Measurements from ENCODE around the gene PER2.
"Not testable (repeated sequence)": the region's sequence is repeated elsewhere in the genome, so short reads cannot be mapped to it uniquely, and the experiment has no call there.

Gene PER2

DNA sequence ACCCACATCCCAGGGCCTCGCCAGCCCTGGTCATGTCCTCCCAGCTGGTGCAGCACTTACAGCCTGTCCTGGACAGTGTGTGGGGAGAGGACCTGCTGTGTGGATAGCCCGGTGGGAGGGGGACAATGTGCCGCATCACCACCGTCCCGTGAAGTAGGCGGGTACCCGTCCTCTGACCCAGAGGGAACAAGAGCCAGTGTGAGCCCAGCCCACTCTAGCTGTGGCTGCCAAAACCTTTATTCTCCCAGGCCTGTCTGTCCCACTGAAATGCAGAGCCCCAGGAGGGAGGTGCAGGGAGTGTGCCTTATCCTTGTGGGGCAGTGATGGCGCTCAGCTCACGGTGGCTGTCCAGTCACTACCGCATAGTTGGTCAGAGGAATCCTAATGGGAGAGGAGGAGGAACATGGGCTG, 33.6 kb upstream of the PER2 start:
- peaks cover 10% of the 10 kb centered on the region for H3K36me3 Mint-ChIP-seq (ENCODE audit: low read depth)
- no peak overlapping the region for H3K4me3 Mint-ChIP-seq
- intact Hi-C loops (cut with micrococcal nuclease), result no loop called here
- no peak overlapping the region for H3K27ac Mint-ChIP-seq
- no peaks in the 10 kb centered on the region for H3K9me3 Mint-ChIP-seq
- peaks cover 24% of the 10 kb centered on the region for H3K27me3 Mint-ChIP-seq
- H3K4me1 Mint-ChIP-seq (ENCODE audit: low read depth), result peaks cover 11% of the 10 kb centered on the region

DNA sequence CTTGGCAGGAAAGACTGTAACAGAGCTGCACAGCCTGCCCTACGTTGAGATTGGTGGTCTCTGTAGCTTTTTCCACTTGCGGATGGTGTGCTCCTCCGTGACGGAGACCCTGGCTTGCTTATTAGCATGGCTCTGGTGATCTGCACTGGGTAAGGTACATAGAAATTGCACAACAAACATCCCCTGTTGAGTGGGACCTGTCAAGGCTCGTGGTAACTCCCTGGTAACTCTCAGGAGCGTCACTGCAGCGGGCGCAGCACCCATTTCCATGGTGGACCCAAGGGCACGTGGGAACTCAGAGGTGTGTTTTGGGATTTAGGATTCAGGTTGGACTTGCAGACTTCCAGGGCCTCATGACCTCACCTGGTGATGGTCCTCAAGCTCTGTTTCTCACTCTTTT, 33.1 kb upstream of the PER2 start:
- H3K36me3 Mint-ChIP-seq (ENCODE audit: low read depth), result peaks cover 7% of the 10 kb centered on the region
- peaks cover 28% of the 10 kb centered on the region for H3K27me3 Mint-ChIP-seq
- peaks cover 11% of the 10 kb centered on the region for H3K4me1 Mint-ChIP-seq (ENCODE audit: low read depth)
- no peaks in the 10 kb centered on the region for H3K9me3 Mint-ChIP-seq
- H3K27ac Mint-ChIP-seq, result no peak overlapping the region
- intact Hi-C loops (cut with micrococcal nuclease), result loop anchor here (2.0 kb wide), 1 partner anchor 33 kb away; the partner anchor contains the start of gene PER2
- no peak overlapping the region for H3K4me3 Mint-ChIP-seq

DNA sequence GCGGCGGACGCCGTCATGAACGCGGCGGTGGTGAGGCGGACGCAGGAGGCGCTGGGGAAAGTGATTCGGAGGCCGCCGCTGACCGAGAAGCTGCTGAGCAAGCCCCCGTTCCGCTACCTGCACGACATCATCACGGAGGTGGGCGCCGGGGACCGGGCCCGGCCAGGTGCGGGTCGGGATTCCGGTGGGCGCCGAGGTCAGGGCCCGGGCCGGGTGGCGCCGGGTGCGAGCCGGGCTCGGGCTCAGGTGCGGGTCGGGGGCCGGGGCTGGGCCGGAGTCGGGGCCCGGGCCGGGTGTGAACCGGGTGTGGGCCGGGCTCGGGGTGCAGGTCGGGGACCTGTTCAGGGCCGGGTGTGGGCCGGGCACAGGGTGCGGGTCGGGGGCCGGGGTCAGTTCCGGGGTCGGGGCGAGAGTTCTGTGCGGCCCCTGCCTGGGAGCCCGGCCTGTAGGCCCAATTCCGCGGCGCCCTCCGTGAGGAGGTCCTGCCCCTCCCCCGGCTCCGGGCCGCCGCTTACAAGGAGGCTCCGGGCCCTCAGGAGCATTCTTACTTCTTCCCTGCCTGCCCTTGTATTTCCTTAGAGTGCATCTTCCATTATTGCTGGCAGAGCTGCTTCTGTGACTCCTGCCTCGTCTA, 32.4 kb upstream of the PER2 start:
- no peaks in the 10 kb centered on the region for H3K9me3 Mint-ChIP-seq

DNA sequence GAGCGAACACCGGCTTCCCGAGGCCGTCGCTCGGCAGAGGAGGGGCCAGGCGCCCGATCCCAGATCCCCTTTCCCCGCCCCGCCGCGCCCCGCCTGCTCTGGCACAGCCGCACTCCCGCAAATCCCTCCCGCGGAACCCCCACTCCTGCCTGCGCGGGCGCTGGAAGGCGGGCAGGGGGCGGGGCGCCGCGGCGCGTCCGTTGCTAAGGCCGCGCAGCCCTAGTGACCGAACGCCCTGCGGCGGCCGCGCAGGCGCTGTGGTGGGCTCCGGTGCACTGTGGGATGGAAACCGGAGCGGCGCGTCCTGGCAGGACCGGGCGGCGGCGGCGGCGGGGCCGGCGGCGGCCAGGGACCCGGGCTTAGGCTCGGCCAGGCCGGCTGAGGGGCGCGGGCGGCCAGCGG, 31.8 kb upstream of the PER2 start, which contains the start of gene TRAF3IP1:
Gene TRAF3IP1 (plus strand): TSS at position 273 of the 402 bp plus-strand sequence. CDS start 145 bp downstream, outside the sequence.
- H3K27me3 Mint-ChIP-seq, result peaks cover 28% of the 10 kb centered on the region
- H3K27ac Mint-ChIP-seq, result no peak within 1 kb of the TSS
- H3K4me3 Mint-ChIP-seq, result peak within 1 kb of the TSS; percentile 75
- intact Hi-C loops (cut with micrococcal nuclease), result loop anchor here (2.0 kb wide), 1 partner anchor 31 kb away; the partner anchor contains the start of gene PER2
- H3K9me3 Mint-ChIP-seq, result no peaks in the 10 kb centered on the region
- H3K36me3 Mint-ChIP-seq (ENCODE audit: low read depth), result peaks cover 6% of the 10 kb centered on the region
- peaks cover 11% of the 10 kb centered on the region for H3K4me1 Mint-ChIP-seq (ENCODE audit: low read depth)

More for the DNA sequence above, 32.4 kb upstream of the PER2 start:
- H3K36me3 Mint-ChIP-seq (ENCODE audit: low read depth), result peaks cover 7% of the 10 kb centered on the region
- peak overlapping the region; percentile 75 for H3K4me3 Mint-ChIP-seq
- H3K4me1 Mint-ChIP-seq (ENCODE audit: low read depth), result peaks cover 11% of the 10 kb centered on the region
- intact Hi-C loops (cut with micrococcal nuclease), result loop anchor here (2.0 kb wide), 1 partner anchor 32 kb away; the partner anchor contains the start of gene PER2
- no peak overlapping the region for H3K27ac Mint-ChIP-seq
- peaks cover 28% of the 10 kb centered on the region for H3K27me3 Mint-ChIP-seq

DNA sequence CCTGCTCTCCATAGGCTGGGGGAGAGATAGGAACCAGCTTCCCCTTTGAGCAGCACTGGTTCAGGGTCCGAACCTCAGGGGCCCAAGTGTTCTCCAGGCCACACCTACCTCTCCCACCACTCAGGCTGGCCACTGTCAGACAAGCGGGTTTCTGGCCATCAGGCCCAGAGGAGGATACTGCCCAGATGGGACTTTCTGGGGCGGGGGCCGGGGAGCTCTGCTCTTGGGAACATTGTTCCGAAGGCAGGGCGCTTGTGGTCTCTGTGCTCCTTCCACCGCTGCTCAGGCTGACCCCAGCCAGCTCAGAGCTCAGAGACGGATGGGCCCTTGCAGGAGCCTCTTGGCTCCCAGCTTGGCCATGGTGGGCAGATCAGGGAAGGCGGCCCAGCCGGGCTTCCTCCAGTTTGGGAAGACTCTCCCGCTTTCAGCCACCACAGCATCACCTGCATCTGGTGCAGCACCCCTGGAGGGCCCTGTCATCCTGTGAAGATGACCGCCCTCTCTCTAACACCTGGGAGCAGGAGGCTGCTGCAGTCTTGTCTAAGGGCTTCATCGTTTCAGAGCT, 26.7 kb upstream of the PER2 start:
- no peaks in the 10 kb centered on the region for H3K36me3 Mint-ChIP-seq (ENCODE audit: low read depth)
- H3K27ac Mint-ChIP-seq, result no peak overlapping the region
- intact Hi-C loops (cut with micrococcal nuclease), result no loop called here
- H3K4me1 Mint-ChIP-seq (ENCODE audit: low read depth), result no peaks in the 10 kb centered on the region
- no peaks in the 10 kb centered on the region for H3K9me3 Mint-ChIP-seq
- peaks cover 29% of the 10 kb centered on the region for H3K27me3 Mint-ChIP-seq
- no peak overlapping the region for H3K4me3 Mint-ChIP-seq

DNA sequence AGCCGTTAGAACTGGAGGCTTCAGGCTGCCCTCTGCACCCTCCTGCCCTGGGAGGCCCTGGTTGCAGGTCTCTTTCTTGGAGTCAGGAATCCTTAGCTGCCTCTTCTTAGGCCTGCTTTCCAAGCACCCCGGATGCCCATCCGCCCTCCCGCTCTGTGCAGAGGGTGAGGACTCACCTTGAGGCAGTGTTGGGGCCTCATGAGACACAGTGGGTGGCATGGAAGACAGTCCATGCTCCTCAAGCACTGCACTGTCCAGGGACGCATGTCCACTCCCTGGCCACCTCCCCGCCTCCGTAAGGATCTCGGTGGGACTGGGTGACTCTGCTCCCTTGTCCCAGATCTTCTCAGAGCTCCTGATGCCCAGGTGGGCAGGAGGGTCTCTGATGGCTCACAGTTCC, 26.2 kb upstream of the PER2 start:
- H3K27me3 Mint-ChIP-seq, result peaks cover 28% of the 10 kb centered on the region

DNA sequence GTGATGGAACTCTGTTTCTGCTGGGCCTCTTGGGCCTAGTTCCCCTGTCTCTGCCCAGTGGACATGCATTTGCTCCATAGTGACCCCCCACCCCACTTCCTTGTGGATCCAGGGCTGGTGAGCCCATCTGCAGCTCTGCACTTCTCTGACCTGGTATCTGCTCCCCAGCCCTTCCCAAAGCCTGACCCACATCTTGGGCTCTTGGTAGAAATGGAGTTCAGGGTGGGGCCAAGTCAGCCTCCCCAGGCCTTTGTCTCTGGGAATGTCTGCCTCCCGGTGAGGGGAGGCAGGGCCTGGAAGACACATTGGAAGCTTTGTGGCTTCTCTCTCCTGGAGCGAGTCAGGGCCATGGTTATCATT, 25.6 kb upstream of the PER2 start:
- Mint-ChIP-seq H3K4me1 (ENCODE audit: low read depth) (no peaks in the 10 kb centered on the region), H3K36me3 (ENCODE audit: low read depth) (no peaks in the 10 kb centered on the region), H3K27ac (no peak overlapping the region), H3K4me3 (no peak overlapping the region), H3K27me3 (peaks cover 26% of the 10 kb centered on the region), H3K9me3 (no peaks in the 10 kb centered on the region)
- intact Hi-C loops (cut with micrococcal nuclease), result no loop called here

More for the DNA sequence above, 26.2 kb upstream of the PER2 start:
- intact Hi-C loops (cut with micrococcal nuclease), result no loop called here
- H3K9me3 Mint-ChIP-seq, result no peaks in the 10 kb centered on the region
- H3K4me1 Mint-ChIP-seq (ENCODE audit: low read depth), result no peaks in the 10 kb centered on the region
- no peak overlapping the region for H3K4me3 Mint-ChIP-seq
- no peak overlapping the region for H3K27ac Mint-ChIP-seq
- no peaks in the 10 kb centered on the region for H3K36me3 Mint-ChIP-seq (ENCODE audit: low read depth)

DNA sequence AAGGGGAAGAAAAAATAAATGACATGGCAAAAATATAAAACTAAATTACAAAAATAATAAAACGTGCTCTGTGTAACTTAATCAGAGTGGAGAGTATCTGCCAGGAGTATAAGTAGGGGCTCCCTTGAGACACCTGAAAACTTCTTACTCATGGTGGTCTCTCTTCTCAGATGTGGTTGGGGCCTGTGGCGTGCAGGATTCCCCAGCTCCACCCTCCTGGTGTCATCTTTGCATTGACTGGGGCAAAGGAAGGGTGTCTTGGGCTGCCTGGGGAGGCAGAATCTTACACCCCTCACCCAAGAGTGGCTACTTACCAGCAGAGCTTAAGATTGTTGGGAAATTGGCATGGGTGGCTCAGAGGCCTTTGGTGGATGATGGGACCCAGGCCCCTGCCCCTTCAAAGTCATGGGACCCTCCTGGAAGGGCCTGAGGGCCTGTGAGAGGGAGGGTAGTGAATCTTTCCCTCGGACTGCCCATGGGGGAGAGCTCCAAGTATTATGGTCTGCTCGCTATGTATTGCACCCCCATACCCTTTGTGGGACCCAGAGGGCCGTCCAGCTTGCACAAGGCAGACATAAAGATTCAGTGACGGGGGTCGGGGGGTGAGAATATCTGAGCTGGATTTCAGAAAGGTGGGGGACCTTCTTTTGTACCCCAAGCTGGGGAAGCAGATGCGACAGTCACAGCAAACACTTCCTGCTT, 25.0 kb upstream of the PER2 start:
- Mint-ChIP-seq H3K9me3 (no peaks in the 10 kb centered on the region), H3K27me3 (peaks cover 21% of the 10 kb centered on the region), H3K4me1 (ENCODE audit: low read depth) (no peaks in the 10 kb centered on the region), H3K27ac (no peak overlapping the region), H3K36me3 (ENCODE audit: low read depth) (no peaks in the 10 kb centered on the region), H3K4me3 (no peak overlapping the region)
- intact Hi-C loops (cut with micrococcal nuclease), result no loop called here

DNA sequence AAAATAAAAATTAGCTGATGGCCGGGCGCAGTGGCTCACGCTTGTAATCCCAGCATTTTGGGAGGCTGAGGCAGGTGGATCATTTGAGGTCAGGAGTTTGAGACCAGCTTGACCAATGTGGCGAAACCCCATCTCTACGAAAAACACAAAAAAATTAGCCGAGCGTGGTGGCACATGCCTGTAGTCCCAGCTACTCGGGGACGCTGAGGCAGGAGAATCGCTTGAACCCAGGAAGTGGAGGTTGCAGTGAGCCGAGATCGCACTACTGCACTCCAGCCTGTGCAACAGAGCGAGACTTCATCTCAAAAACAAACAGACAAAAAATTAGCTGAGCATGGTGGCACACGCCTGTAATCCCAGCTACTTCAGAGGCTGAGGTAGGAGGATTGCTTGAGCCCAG, 22.3 kb upstream of the PER2 start:
- H3K27me3 Mint-ChIP-seq; H3K9me3 Mint-ChIP-seq; H3K27ac Mint-ChIP-seq; intact Hi-C loops (cut with micrococcal nuclease); H3K4me1 Mint-ChIP-seq (ENCODE audit: low read depth); H3K4me3 Mint-ChIP-seq; H3K36me3 Mint-ChIP-seq (ENCODE audit: low read depth): not testable (repeated sequence)

DNA sequence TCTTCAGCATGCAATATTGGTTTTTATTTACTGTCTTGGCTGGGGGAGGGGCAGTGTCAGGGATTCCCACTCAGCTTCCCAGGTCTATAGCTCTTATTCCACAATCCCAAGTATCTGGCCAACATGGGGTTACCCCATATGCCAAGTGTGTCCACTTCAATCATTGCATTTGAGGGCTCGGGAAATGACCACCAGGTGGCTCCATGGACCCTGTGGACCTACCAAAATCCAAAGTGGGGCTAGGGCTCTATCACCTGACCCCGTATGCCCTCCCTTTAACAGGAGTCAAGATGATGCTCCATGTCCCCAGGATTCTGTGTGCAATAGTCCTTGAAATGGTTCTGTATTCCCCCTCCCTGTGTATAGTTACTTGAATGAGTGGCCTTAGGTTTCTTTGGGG, 19.8 kb upstream of the PER2 start:
- Mint-ChIP-seq H3K4me3 (no peak overlapping the region), H3K27ac (no peak overlapping the region), H3K27me3 (peaks cover 12% of the 10 kb centered on the region), H3K4me1 (ENCODE audit: low read depth) (no peaks in the 10 kb centered on the region), H3K36me3 (ENCODE audit: low read depth) (no peaks in the 10 kb centered on the region), H3K9me3 (no peaks in the 10 kb centered on the region)
- intact Hi-C loops (cut with micrococcal nuclease), result no loop called here

DNA sequence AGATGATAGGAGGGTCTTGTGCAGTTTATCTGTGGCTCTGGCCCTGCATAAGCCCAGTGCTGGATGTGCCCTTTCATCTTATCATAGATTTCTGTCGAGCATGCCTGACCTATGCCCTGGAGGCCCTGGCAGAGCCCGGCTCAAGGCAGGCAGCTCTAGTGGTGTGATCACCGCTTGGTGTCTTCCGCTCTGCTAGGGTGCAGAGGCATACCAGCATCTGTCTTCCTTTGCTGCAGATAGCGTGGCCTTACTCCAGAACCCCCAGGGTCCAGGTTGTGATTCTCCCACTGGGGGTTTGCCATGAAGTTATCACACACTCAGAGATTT, 18.2 kb upstream of the PER2 start:
- Mint-ChIP-seq H3K4me1 (ENCODE audit: low read depth) (no peaks in the 10 kb centered on the region), H3K4me3 (no peak overlapping the region), H3K9me3 (no peaks in the 10 kb centered on the region), H3K36me3 (ENCODE audit: low read depth) (no peaks in the 10 kb centered on the region), H3K27ac (no peak overlapping the region), H3K27me3 (peaks cover 13% of the 10 kb centered on the region)
- intact Hi-C loops (cut with micrococcal nuclease), result no loop called here

DNA sequence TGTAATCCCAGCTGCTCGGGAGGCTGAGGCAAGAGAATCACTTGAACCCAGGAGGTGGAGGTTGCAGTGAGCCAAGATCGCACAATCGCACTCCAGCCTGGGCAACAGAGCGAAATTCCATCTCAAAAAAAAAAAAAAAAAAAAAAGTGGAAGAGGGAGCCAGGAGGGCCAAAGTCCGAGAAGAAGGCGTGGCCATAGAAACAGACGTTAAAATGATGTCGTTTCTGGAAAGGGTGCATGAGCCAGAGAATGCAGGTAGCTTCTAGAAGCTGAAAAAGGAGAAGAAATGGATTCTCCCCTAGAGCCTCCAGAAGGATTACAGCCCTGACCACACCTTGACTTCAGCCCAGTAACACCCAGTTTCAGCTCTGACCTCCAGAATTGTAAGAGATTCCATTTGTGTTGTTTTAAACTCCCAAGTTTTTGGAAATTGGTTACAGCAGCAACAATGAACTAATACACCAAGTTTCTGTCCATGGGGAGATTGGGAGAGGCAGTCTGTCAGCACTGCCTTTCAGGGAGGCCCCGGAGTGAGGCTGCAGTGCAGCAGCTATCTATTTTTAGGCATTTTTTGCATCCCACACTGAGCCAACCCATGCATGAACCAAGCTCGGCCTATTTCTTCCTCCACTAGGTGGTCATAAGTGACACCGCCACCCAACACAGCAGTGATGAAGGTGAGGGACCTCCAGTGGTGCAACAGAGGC, 17.7 kb upstream of the PER2 start:
- Mint-ChIP-seq H3K9me3 (no peaks in the 10 kb centered on the region), H3K4me3 (no peak overlapping the region), H3K27ac (no peak overlapping the region), H3K4me1 (ENCODE audit: low read depth) (no peaks in the 10 kb centered on the region), H3K36me3 (ENCODE audit: low read depth) (no peaks in the 10 kb centered on the region), H3K27me3 (peaks cover 13% of the 10 kb centered on the region)
- intact Hi-C loops (cut with micrococcal nuclease), result no loop called here

DNA sequence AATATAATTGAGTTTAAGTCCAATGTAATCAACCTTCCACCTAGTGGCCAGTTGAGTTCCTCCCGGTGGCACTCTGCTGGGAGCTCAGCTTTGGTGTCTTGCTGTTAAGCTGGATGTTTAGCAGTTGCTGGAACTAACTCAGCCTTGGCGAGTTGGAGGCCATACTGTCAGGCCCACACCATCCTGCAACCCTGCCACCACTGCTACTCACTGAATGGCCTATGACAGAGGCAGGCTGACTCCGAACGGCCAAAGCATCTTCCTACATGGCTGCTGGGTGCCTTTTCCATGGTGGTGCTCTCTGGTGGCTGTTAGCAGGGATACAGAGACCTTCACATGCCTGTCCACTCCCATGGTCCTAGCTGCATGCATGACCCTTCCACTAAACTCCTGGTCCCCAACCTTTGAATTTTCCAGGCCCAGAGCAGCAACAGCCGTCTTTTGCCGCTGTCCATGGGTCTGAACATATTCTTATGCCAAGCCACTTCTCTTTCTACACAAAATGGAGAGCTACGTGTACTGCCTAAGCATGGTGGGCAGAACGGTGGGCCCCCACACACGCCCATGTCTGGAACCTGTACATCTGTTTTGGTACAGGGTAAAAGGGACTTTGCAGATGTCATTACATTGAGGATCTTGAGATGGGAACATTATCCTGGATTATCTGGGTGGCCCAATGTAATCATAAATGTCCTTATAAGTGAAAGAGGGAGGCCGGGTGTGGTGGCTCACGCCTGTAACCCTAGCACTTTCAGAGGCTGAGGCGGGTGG, 16.9 kb upstream of the PER2 start:
- H3K27ac Mint-ChIP-seq, result no peak overlapping the region
- no peak overlapping the region for H3K4me3 Mint-ChIP-seq
- H3K36me3 Mint-ChIP-seq (ENCODE audit: low read depth), result no peaks in the 10 kb centered on the region
- no peaks in the 10 kb centered on the region for H3K9me3 Mint-ChIP-seq
- peaks cover 13% of the 10 kb centered on the region for H3K27me3 Mint-ChIP-seq
- H3K4me1 Mint-ChIP-seq (ENCODE audit: low read depth), result no peaks in the 10 kb centered on the region
- intact Hi-C loops (cut with micrococcal nuclease), result no loop called here
